PFSK-1 (cell line): ENCODE data around the gene GFRA1.

Source experiments
- FOXP2 ChIP-seq: optimal IDR thresholded peaks from 2 replicates; pipeline ENCODE3; 2011; ENCODE audit warnings: borderline replicate concordance, control low read depth, inconsistent platforms; ENCODE audit not compliant: insufficient read depth; ENCODE audit errors: extremely low read length, extremely low read depth
- POLR2AphosphoS5 ChIP-seq: IDR thresholded peaks from 2 replicates; pipeline ENCODE4 v1.6.1; 2012; ENCODE audit warnings: low read depth, mild to moderate bottlenecking, control low read depth, low read length, moderate library complexity
- REST ChIP-seq, 2 experiments: IDR thresholded peaks; 2 replicates each; pipeline versions ENCODE4 v1.6.1 to v1.8.0; 2011 to 2012; ENCODE audit warnings: low read depth in 2 of 2, low read length in 2 of 2, control low read depth in 1 of 2, inconsistent platforms in 1 of 2, mild to moderate bottlenecking in 1 of 2, moderate library complexity in 1 of 2; ENCODE audit not compliant: insufficient read depth in 1 of 2
- SIN3A ChIP-seq: IDR thresholded peaks from 2 replicates; pipeline ENCODE4 v1.6.1; 2012; ENCODE audit warnings: mild to moderate bottlenecking, low read length, moderate library complexity, borderline replicate concordance; ENCODE audit not compliant: insufficient read depth
- TAF1 ChIP-seq: IDR thresholded peaks from 2 replicates; pipeline ENCODE4 v1.6.1; 2012; ENCODE audit warnings: low read length, control low read depth, borderline replicate concordance; ENCODE audit not compliant: insufficient read depth

GFRA1 gene

DNA sequence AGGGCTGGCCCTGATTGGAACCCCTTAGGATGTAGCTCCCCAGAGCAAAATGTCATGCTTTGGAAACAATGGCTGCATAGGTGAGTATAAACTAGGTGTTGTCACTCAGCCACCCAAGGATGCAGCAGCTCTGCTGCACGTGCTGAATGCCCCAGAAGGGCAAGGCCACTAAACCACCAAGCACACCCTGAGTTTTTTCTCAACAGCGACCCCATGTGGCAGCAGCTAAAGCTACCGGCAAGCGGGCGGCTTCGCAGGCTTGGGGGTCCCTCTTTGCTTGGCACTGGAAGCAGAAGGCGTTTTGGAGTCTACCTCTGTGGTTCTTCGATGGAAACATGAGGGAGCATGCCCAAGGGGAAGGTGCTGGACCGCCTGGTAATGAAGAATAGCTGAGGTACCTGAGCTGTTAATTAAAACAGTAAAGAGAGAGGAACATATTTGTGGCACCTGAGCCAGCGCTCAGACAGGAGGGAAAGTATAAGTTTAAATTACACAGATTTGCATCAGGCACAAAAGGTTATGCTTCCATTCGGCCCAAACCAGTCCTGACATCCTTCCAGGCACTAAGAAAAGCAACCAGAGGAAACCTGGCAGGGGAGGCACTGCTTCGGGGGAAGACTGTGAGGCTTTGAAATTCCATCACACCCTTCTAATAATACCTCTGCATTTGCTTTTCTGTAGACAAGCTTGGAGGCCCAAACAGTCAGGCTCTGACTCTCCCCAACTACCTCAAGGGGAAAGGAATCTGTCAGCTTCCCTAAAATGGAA lies 152.1 kb downstream of the GFRA1 start:
- no peak for TF ChIP-seq FOXP2
- TF ChIP-seq TAF1: no peak
- no peak for TF ChIP-seq SIN3A
- no peak for TF ChIP-seq POLR2AphosphoS5

DNA sequence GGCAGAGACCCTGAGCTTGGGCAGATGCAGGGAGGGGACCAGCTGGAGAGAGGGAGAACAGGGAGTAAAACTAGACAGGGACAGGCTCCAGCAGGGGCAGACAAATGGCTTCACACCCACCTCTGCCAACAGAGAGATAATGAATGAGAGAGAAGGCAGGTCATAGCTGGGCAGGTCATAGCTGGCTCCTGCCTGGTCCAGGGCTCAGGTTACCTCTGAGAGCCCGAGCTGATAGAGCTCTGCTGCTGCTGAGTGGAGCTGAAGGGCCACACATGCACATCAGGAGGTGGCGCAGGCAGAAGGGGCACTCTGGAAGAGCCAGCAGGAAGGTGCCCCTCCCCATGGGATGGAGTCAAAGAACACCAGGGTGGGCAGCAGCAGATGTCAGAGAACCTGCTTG lies 154.2 kb downstream of the GFRA1 start:
- no peak for TF ChIP-seq POLR2AphosphoS5

DNA sequence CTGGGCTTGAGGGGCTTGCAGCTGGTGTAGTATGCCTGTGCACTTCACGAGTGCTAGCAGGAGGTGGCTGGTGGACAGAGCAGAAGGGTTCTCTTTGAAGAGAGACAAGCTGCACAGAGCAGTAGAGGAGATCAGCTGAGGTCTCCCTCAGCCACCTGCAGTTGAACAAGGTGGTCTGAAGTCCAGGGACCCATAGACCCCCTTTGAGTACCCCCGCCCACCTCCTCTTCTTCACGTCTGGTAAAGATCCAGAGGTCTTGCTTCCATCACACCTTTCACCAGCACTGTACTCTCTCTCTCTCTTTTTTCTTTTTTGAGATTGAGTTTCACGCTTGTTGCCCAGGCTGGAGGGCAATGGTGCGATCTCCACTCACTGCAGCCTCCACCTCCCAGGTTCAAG lies 157.2 kb downstream of the GFRA1 start:
- TF ChIP-seq FOXP2 (no peak), SIN3A (no peak), TAF1 (no peak), POLR2AphosphoS5 (no peak), REST (IDR thresholded peaks at IDR 0.05; ENCODE audit: insufficient read depth in 1 of 2, low read depth in 2 of 2, low read length in 2 of 2) (no peak)

DNA sequence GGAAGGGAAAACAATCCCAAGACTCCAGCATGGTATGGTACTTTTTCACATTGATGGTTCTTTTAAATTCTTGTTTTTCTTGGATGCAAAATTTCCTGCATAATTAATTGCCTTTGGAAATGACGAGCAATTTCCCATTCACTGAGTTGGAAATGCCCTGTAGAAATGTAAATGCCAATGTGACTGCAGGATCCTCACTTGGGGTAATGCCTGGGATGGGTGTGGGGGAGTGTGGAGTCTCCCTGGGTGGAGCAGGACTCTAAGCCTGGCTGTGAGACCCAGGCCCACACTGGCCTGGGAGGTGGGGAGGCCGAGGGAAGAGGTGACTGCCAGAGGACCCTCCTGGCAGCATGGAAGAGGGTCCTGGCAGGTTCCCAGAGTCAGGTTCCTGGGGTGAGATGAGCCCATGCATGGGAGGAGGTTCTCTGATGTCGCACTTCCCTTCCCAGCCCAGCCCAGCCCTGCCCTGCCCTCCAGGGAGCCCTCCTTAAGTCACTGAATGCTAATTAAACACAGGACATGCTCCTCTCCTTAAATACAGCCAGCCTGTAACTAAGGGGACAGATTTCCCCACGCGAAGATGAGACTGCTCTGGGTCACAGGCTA lies 157.9 kb downstream of the GFRA1 start:
- no peak for TF ChIP-seq TAF1
- no peak for TF ChIP-seq FOXP2
- TF ChIP-seq POLR2AphosphoS5: no peak
- no peak for TF ChIP-seq REST (IDR thresholded peaks at IDR 0.05; ENCODE audit: insufficient read depth in 1 of 2, low read depth in 2 of 2, low read length in 2 of 2)
- no peak for TF ChIP-seq SIN3A

DNA sequence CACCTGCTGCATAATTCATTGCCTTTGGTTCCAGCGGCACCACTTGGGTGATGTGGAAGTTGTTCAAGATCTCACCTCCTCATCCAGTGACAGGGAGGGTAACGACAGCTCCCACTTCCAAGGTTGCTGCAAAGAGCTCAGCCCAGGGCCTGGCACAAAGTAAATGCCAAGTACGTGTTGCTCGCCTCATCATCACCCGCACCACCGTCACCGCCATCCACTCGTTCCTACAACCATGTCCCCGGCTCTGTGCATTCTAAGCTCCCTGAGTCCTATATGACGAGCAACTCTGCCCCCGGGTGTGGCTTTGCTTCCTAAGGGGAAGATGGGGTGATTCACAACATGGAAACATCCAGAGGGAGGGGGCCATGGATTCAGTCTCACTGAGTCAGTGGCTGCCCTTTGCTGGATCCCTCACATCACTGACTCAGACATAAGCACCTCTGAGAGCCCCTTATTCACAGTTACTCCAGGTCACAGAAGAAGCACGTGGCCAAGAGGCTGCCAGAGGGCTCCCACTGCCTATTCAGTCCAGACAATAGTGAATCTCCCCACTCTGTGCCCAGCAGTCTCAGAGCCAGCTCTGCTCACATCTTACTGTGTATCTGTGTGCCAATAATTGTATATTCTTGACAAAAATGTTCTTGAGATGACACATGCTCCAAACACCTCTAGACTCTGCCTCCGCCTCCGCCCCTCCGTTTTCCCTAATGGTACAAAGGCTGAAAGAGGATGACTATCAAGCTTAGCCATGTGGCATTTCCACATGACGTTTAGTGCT lies 159.1 kb downstream of the GFRA1 start:
- TF ChIP-seq FOXP2: no peak
- no peak for TF ChIP-seq TAF1
- TF ChIP-seq REST (IDR thresholded peaks at IDR 0.05; ENCODE audit: insufficient read depth in 1 of 2, low read depth in 2 of 2, low read length in 2 of 2): no peak
- no peak for TF ChIP-seq SIN3A
- no peak for TF ChIP-seq POLR2AphosphoS5
